ENCODE measurements around the gene MMP27.

DNA sequence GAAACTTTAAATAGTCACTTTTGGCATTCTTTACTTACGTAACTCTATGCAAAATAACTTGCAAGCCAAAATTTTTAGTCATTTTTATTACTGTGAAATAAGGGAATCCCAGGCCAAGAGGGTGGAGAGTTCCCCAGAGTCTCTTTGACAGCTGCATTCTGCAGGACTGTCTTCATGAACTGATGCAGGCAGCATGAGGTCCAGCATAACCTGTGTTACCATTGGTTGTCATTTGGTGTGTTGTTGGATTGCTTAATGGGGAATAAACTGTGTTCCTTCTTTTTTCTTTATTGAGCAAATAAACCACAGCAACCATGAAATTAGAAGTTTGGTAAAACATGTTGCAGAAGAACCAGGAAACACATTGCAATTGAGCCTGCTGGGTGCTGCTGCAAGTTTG is 24.6 kb downstream of the MMP27 start:
- TF ChIP-seq POLR2A (IDR thresholded peaks at IDR 0.05; ENCODE audit: low read depth, low read length) (no peak), TAF1 (IDR thresholded peaks at IDR 0.05; ENCODE audit: low read depth, low read length) (no peak), PAX5 (IDR thresholded peaks at IDR 0.05; ENCODE audit: insufficient read depth, low read length, severe bottlenecking) (no peak), POLR2AphosphoS5 (IDR thresholded peaks at IDR 0.05; ENCODE audit: low read depth, low read length) (no peak), POU2F2 (IDR thresholded peaks at IDR 0.05; ENCODE audit: low read depth, low read length) (no peak)

All from GM12891 (cell line).